ENCODE measurements around the gene TMC4. TPM values are rescaled to one million over a fixed set of nuclear protein-coding genes. Genes with fewer than 3 reads are reported as not detected.

Gene TMC4
- total RNA-seq, 3 donors from 2014 or later: 107 to 276 (median 178) TPM

DNA sequence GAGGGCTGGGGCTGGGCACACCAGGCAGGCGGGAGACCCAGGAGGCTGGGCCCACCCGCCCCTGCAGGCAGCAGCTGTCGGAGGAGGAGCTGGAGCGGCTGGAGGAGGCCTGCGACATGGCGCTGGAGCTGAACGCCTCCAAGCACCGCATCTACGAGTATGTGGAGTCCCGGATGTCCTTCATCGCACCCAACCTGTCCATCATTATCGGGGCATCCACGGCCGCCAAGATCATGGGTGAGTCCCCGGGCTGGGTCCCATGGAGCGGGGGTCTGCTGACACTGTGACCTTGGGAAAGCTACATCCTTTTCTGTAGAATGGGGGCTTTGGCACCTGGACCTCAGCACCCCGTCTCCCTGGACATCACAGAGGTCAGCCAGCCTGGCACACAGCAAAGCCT lies 49.3 kb downstream of the TMC4 start:
- Histone ChIP-seq H3K4me1 (ENCODE audit: low read depth) (no peaks in the 10 kb centered on the region), H3K9me3 (no peaks in the 10 kb centered on the region), H3K4me3 (no peak overlapping the region), H3K36me3 (ENCODE audit: low read depth) (peaks cover 8% of the 10 kb centered on the region)
- intact Hi-C loops (cut with DNase I, micrococcal nuclease): no loop called here
- DNase-seq (no peak), ATAC-seq (no peak)
- TF ChIP-seq, protein P1, sequence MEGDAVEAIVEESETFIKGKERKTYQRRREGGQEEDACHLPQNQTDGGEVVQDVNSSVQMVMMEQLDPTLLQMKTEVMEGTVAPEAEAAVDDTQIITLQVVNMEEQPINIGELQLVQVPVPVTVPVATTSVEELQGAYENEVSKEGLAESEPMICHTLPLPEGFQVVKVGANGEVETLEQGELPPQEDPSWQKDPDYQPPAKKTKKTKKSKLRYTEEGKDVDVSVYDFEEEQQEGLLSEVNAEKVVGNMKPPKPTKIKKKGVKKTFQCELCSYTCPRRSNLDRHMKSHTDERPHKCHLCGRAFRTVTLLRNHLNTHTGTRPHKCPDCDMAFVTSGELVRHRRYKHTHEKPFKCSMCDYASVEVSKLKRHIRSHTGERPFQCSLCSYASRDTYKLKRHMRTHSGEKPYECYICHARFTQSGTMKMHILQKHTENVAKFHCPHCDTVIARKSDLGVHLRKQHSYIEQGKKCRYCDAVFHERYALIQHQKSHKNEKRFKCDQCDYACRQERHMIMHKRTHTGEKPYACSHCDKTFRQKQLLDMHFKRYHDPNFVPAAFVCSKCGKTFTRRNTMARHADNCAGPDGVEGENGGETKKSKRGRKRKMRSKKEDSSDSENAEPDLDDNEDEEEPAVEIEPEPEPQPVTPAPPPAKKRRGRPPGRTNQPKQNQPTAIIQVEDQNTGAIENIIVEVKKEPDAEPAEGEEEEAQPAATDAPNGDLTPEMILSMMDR (IDR thresholded peaks at IDR 0.05): no peak

DNA sequence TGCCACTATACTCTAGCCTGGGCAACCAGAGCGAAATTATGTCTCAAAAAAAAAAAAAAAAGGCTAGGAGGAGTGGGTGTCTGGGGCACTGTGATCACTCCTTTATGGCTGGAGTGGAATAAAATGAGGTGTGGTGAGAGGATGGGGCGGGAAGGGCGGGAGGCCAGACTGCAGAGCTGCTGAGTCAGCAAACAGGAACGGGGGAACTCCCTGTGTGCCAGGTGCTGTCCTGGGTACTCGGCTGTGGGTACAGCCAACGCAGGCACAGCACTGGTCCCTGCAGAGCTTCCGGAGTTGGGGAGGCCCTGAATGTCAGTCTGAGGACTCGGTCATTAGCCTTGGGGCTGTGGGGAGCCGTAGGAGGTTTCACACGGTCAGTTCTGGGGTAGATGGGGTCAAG lies 51.7 kb downstream of the TMC4 start:
- ATAC-seq (peak; percentile 67), DNase-seq (peak in 1 of 3 donors; percentile 64)
- H3K36me3 ChIP-seq (ENCODE audit: low read depth): peaks cover 8% of the 10 kb centered on the region
- peaks cover 8% of the 10 kb centered on the region for H3K4me1 ChIP-seq (ENCODE audit: low read depth)
- TF ChIP-seq, protein P1 (IDR thresholded peaks at IDR 0.05): no peak
- H3K4me3 ChIP-seq: no peak overlapping the region
- intact Hi-C loops (cut with DNase I, micrococcal nuclease): no loop called here
- H3K9me3 ChIP-seq: no peaks in the 10 kb centered on the region

DNA sequence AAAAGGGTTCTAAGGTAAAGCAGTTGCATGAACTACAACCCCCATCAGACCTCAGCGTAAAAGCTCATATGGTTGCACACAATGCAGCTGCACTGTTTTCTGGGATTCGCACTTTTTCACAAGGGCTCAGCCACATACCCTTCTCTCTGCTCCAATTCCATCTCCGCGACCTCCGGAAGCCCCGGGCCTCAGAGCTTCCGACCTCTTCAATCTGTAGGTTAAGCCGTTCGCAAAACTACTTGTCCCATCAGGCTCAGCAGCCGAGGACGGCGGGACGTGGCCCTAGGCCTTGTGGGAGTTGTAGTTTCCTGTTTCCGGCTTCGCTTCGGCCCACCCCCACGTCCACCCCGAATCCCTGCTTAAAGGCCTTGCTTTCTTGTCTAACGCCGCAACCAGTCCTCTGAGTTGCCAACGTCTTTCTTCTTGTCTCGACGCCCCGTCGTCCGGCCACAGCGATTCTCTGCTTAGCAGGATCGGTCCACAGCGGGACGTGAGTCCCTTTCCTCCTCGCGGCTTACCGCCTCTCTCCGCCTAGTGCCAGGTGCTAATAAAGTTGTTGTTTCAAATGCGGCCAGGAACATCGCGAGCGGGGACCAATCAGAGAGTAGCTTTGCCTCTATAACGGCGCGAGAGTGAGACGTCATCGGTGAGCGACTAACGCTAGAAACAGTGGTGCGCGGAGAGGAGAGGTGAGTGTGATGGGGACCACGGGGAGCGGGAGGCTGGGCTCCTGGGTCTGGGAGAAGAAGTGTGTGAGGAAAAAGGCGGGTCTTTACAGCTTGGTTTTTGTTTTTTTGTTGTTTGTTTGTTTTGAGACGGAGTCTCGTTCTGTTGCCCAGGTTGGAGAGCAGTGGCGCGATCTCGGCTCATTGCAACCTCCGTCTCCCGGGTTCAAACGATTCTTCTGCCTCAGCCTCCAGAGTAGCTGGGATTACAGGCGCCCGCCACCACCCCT lies 57.6 kb downstream of the TMC4 start, which contains the start of the genes PRPF31 and TFPT:
PRPF31 (plus strand) TSS at position 646 of the 955 bp plus-strand sequence. CDS start 2,525 bp downstream, outside the sequence.
TFPT (minus strand) TSS at position 549 of the 955 bp plus-strand sequence; CDS start at position 161, 388 bp downstream.
- TF ChIP-seq, protein P1 (IDR thresholded peaks at IDR 0.05): no peak
- intact Hi-C loops (cut with DNase I, micrococcal nuclease): no loop called here
- peaks cover 15% of the 10 kb centered on the region for H3K4me1 ChIP-seq (ENCODE audit: low read depth)
- peak within 1 kb of the TSS; percentile 56 for H3K4me3 ChIP-seq
- ATAC-seq (peak; percentile 95), DNase-seq (peak; percentile 95 to 99 (median 96))
- no peaks in the 10 kb centered on the region for H3K9me3 ChIP-seq
- no peaks in the 10 kb centered on the region for H3K36me3 ChIP-seq (ENCODE audit: low read depth)

DNA sequence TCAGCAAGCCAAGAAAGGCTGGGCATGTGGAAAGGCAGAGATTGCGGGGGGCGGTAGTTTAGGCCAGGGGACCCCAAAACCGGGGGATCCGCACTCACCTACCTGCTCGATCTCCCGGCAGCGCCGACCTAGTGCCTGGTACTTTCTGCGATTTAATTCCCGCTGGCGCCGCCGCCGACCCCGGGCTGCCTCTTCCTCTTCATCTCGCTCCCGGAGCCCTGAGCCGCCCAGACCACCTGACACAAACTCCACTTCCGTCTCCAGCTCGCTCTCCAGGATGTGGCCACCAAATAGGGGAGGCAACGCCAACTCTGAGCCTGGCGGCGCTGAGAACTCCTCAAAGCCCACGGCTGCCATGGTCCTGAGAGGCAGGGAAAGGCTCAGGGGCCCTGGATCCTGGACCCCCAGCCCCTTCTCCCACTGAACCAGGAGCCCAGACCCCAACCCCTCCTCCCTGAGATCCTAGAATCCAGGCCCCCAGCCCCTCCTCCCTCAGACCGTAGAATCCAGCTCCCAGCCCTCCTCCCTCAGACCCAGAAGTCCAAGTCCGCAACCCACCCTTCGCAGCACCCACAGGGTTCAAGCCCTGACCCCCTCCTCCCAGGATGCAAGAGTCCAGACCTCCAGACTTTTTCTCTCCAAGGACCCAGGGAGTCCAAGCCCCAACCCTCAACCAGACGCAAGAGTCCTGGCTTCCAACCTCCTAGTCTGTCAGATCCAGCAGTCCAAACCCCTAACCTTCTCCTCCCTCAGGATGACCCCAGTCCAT lies 58.4 kb downstream of the TMC4 start:
- DNase-seq: peak; percentile 43 to 81 (median 49)

More for the DNA sequence above, 58.4 kb downstream of the TMC4 start:
- intact Hi-C loops (cut with DNase I, micrococcal nuclease): no loop called here
- peaks cover 15% of the 10 kb centered on the region for H3K4me1 ChIP-seq (ENCODE audit: low read depth)
- TF ChIP-seq, protein P1 (IDR thresholded peaks at IDR 0.05): no peak
- no peaks in the 10 kb centered on the region for H3K36me3 ChIP-seq (ENCODE audit: low read depth)
- H3K4me3 ChIP-seq: peak overlapping the region; percentile 56
- peak; percentile 45 for ATAC-seq
- no peaks in the 10 kb centered on the region for H3K9me3 ChIP-seq

Other genes starting within 250 kb of the TMC4 start
- gene CACNG8, start 210.2 kb downstream of the TMC4 start, total RNA-seq: under 1 TPM in 2 of 3 donors, not detected in 1; 0.07 to 0.09 TPM
- gene CACNG6, start 181.5 kb downstream of the TMC4 start, total RNA-seq: not detected
- gene VSTM1, start 109.3 kb downstream of the TMC4 start, total RNA-seq: not detected
- gene TARM1, start 91.8 kb downstream of the TMC4 start, total RNA-seq: not detected
- 1 to 10 TPM in 2 of 3 donors, under 1 TPM in 1; 0.35 to 1.8 (median 1.4) TPM for gene OSCAR, start 72.4 kb downstream of the TMC4 start, total RNA-seq
- gene NDUFA3, start 70.3 kb downstream of the TMC4 start, total RNA-seq: 100 to 1,000 TPM in 2 of 3 donors, 10 to 100 TPM in 1; 93.4 to 155 (median 139) TPM
- 10 to 100 TPM in 2 of 3 donors, 1 to 10 TPM in 1; 9.8 to 18.2 (median 15.3) TPM for gene TFPT, start 57.5 kb downstream of the TMC4 start, total RNA-seq
- 10 to 100 TPM; 34.3 to 54.6 (median 39.9) TPM for gene PRPF31, start 57.4 kb downstream of the TMC4 start, total RNA-seq
- gene CNOT3, start 35.4 kb downstream of the TMC4 start, total RNA-seq: 10 to 100 TPM; 42.4 to 47.9 (median 43.7) TPM
- gene LENG1, start 13.4 kb downstream of the TMC4 start, total RNA-seq: 10 to 100 TPM in 1 of 3 donors, 1 to 10 TPM in 2; 7.5 to 10.8 (median 8.0) TPM
- gene MBOAT7, start 16.4 kb upstream of the TMC4 start, total RNA-seq: 100 to 1,000 TPM in 2 of 3 donors, 10 to 100 TPM in 1; 79.9 to 176 (median 113) TPM
- gene TSEN34, start 18.1 kb upstream of the TMC4 start, total RNA-seq: 10 to 100 TPM; 35.0 to 40.3 (median 35.2) TPM
- 1,000 to 10,000 TPM in 2 of 3 donors, 100 to 1,000 TPM in 1; 873 to 1,110 (median 1,027) TPM for gene RPS9, start 27.7 kb upstream of the TMC4 start, total RNA-seq
- gene LILRB3, start 49.8 kb upstream of the TMC4 start, total RNA-seq: 1 to 10 TPM in 2 of 3 donors, under 1 TPM in 1; 0.67 to 7.7 (median 4.3) TPM
- 1 to 10 TPM in 2 of 3 donors, not detected in 1; 2.4 to 3.5 TPM for gene LILRA6, start 69.6 kb upstream of the TMC4 start, total RNA-seq
- 10 to 100 TPM in 2 of 3 donors, 1 to 10 TPM in 1; 5.4 to 17.5 (median 12.2) TPM for gene LILRB5, start 84.1 kb upstream of the TMC4 start, total RNA-seq
- gene LILRB2, start 108.0 kb upstream of the TMC4 start, total RNA-seq: 1 to 10 TPM; 1.2 to 9.6 (median 4.7) TPM
- 1 to 10 TPM in 2 of 3 donors, under 1 TPM in 1; 0.72 to 4.7 (median 1.8) TPM for gene LILRA5, start 140.0 kb upstream of the TMC4 start, total RNA-seq
- gene LILRA4, start 166.0 kb upstream of the TMC4 start, total RNA-seq: not detected
- 10 to 100 TPM in 2 of 3 donors, 1 to 10 TPM in 1; 5.4 to 26.7 (median 17.1) TPM for gene LAIR1, start 191.8 kb upstream of the TMC4 start, total RNA-seq
- 1 to 10 TPM in 2 of 3 donors, under 1 TPM in 1; 0.55 to 8.7 (median 1.3) TPM for gene TTYH1, start 242.3 kb upstream of the TMC4 start, total RNA-seq